Neural progenitor cell (in vitro differentiated cells): ENCODE measurements around the gene CGB5.

ENCODE experiments used
- EZH2 ChIP-seq: fragments of 200-600 bp; sonication (generic); IDR thresholded peaks from 2 replicates; pipeline ENCODE4 v1.6.1; 2017; ENCODE audit warnings: antibody characterized with exemption, mild to moderate bottlenecking, moderate library complexity
- EZH2phosphoT487 ChIP-seq: fragments of 200-600 bp; sonication (generic); IDR thresholded peaks from 2 replicates; pipeline ENCODE4 v1.6.1; 2017; ENCODE audit warnings: antibody characterized with exemption
- TF ChIP-seq, protein P1 (sequence below): fragments of 200-600 bp; sonication (generic); IDR thresholded peaks from 2 replicates; pipeline ENCODE4 v1.5.1; 2017; ENCODE audit warnings: antibody characterized with exemption, mild to moderate bottlenecking

DNA sequence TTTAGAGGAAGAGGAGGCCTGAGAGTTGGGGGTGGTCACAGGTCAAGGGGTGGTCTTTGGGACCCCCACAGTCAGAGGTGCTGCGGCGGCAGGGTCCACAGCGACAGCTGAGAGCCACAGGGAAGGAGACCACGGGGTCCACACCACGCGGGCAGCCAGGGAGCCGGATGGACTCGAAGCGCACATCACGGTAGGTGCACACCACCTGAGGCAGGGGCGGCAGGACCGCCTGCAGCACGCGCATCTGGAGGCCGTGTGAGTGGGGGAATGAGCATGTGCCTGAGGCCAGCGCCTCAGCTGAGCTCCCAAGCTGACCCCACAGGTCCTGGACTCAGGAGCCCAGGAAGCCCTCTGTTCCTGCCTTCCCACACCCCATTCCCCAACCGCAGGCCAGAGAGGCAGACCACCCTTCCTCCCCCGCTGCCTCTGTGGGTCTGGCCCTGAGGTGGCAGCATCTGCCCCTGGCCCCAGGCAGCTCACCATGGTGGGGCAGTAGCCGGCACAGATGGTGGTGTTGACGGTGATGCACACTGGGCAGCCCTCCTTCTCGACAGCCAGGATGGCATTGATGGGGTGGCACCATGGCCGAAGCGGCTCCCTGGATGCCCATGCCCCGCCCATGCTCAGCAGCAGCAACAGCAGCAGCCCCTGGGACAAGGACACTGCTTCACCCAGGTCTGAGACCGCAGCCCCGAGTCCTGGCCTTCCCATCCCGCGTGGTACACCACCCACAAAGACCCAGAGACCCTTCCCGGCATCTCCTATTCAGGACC is 27.4 kb upstream of the CGB5 start:
- TF ChIP-seq, protein P1, sequence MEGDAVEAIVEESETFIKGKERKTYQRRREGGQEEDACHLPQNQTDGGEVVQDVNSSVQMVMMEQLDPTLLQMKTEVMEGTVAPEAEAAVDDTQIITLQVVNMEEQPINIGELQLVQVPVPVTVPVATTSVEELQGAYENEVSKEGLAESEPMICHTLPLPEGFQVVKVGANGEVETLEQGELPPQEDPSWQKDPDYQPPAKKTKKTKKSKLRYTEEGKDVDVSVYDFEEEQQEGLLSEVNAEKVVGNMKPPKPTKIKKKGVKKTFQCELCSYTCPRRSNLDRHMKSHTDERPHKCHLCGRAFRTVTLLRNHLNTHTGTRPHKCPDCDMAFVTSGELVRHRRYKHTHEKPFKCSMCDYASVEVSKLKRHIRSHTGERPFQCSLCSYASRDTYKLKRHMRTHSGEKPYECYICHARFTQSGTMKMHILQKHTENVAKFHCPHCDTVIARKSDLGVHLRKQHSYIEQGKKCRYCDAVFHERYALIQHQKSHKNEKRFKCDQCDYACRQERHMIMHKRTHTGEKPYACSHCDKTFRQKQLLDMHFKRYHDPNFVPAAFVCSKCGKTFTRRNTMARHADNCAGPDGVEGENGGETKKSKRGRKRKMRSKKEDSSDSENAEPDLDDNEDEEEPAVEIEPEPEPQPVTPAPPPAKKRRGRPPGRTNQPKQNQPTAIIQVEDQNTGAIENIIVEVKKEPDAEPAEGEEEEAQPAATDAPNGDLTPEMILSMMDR, result no peak
- TF ChIP-seq EZH2, result no peak
- TF ChIP-seq EZH2phosphoT487, result no peak
